Muscle of leg (tissue), 11 donors: Measurements from ENCODE around the gene SORBS2. TPM values are rescaled to one million over a fixed set of nuclear protein-coding genes. Genes with fewer than 3 reads are reported as not detected.
"Not testable (repeated sequence)": the region's sequence is repeated elsewhere in the genome, so short reads cannot be mapped to it uniquely, and the experiment has no call there.

ENCODE experiments used
- DNase-seq: peaks from one replicate; pipeline ENCODE4 v3.0.0; 2013
- H3K27ac ChIP-seq: one replicate; pipeline ENCODE4 v1.5.1; 2013; ENCODE audit warnings: mild to moderate bottlenecking, low read length, control low read depth
- H3K27me3 ChIP-seq: one replicate; pipeline ENCODE4 v1.6.1; 2013; ENCODE audit warnings: low read length; ENCODE audit not compliant: control insufficient read depth, insufficient read depth
- H3K36me3 ChIP-seq: one replicate; pipeline ENCODE4 v1.6.1; 2013; ENCODE audit warnings: low read length; ENCODE audit not compliant: control insufficient read depth, insufficient read depth
- H3K4me1 ChIP-seq: one replicate; pipeline ENCODE4 v1.6.1; 2013; ENCODE audit warnings: low read length; ENCODE audit not compliant: control insufficient read depth, insufficient read depth
- H3K4me3 ChIP-seq: one replicate; pipeline ENCODE4 v1.5.1; 2013; ENCODE audit warnings: low read length, control low read depth
- H3K9me3 ChIP-seq: replicated peaks from 2 replicates; pipeline ENCODE4 v1.6.1; 2013; ENCODE audit warnings: low read depth, low read length; ENCODE audit not compliant: control insufficient read depth
- WGBS: methylation state at CpG from one replicate; pipeline ENCODE4 v1.1.5; 2013; ENCODE audit warnings: missing lambda C conversion rate; ENCODE audit not compliant: insufficient coverage; 5-methylcytosine and 5-hydroxymethylcytosine counted together
- polyA plus RNA-seq, 8 donors: library from polyadenylated mRNA; unstranded; fragments of 120-200 nt; gene quantifications; one replicate each; pipeline versions ENCODE4 v1.2.1 to v1.2.3, GENCODE V29; 2013; ENCODE audit warnings: inconsistent platforms in 1 of 8, low replicate concordance in 1 of 8; ENCODE audit not compliant: insufficient read length in 8 of 8, insufficient read depth in 1 of 8
- total RNA-seq: library from RNA; stranded (reverse); fragments of 120-200 nt; gene quantifications from one replicate; pipeline ENCODE4 v1.2.4, GENCODE V29; 2013

SORBS2 gene
- total and polyA plus RNA-seq, 9 donors: 17.7 to 48.5 (median 36.3) TPM

DNA sequence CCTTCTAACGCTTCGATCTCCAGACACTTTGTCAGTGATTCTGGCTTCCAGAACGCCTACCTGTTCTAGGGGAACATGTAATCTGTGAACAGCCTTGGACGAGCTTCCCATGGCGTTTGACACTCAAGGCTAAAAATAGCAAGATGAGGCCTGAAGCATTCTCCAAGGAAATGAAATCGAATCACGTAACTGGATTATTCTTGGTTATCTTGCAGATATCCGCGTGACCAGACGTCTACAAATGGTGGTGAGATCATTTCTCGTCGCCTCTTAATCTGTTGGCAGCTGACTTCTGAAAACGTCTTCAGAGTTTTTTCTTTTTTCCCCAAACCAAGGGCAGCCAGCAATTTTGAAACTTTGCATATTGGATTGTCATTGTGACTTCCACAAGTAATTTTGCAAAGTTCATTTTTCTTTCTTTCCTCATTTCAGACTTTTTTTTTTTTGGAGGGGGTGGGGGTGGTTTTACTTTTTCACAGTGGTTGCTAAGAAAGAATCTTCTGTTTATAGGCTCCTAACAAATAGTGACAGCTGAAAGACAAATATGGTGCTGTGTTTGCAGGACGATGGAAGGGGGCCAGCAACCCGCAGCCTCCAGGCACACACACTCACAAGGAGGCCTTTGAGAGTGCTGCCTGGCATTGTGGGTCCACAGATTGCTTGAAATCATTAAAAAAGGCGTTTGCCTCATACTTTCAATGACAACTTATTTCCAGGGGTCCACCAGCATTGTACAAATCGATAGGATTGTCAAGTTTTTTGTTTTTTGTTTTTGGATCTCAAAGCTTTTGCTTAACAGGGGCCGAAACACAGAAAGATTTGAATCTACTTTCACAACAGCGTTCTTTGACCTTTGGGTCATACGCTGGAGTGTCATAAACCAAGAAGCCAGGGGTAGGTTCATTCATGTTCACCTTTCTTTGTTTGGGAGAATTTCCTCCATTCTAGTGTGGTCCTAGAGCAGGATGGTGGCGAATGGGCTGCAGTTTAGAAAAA is 244.3 kb downstream of the SORBS2 start:
- H3K4me1 ChIP-seq: peaks cover 47% of the 10 kb centered on the region
- 37% methylated on average over 14 of the region's 21 CpGs for WGBS
- no peak overlapping the region for H3K4me3 ChIP-seq

DNA sequence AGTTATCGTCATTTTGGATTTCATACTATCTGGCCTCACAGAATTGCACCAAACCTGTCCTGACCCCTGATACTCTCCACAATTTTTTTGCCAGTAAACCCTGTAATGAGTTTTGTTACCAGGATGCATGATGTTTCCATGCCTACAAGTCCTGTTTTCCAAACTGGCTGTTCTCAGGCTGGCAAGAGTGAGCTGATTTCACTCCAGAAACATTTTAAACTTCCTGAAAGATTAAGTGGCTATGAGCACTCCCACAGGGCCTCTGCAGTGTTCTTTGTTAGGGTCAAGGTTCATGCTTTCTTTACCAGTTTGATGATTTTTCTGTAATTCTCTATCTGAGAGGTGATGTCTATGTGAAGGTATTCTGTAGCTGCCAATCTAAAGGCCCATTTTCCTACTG is 245.0 kb downstream of the SORBS2 start:
- Histone ChIP-seq H3K4me3 (no peak overlapping the region), H3K4me1 (peaks cover 47% of the 10 kb centered on the region)
- DNase-seq: peak; percentile 90

More for the DNA sequence above, 244.3 kb downstream of the SORBS2 start:
- Histone ChIP-seq H3K36me3 (no peaks in the 10 kb centered on the region), H3K27me3 (no peaks in the 10 kb centered on the region), H3K9me3 (peaks cover 2% of the 10 kb centered on the region), H3K27ac (peak overlapping the region; percentile 96)
- peak; percentile 90 for DNase-seq

DNA sequence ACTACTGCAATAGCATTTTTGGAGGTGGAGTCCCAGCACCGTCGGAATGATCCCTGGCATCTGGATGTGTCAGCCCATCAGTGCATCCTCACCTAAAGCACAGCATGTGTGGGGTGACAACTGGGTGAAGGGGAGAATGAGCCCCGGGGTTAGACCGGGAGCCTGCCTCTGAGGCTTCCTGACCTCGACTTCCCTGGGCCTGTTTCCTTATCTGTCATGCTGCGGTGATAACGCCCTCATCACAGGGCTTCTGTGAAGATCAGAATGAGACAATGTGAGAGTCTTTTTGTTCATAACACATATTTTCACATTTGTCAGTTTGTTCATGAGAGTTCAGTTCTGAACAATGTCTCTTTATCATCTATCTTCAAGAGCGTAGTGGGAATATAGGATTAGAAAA is 245.6 kb downstream of the SORBS2 start:
- peak overlapping the region; percentile 96 for H3K27ac ChIP-seq
- H3K4me1 ChIP-seq: peaks cover 43% of the 10 kb centered on the region
- H3K27me3 ChIP-seq: no peaks in the 10 kb centered on the region
- H3K36me3 ChIP-seq: no peaks in the 10 kb centered on the region
- 60% methylated on average over 3 of the region's 8 CpGs for WGBS
- no peak overlapping the region for H3K4me3 ChIP-seq
- no peak for DNase-seq
- H3K9me3 ChIP-seq: peaks cover 2% of the 10 kb centered on the region

More for the DNA sequence above, 245.0 kb downstream of the SORBS2 start:
- peak overlapping the region; percentile 96 for H3K27ac ChIP-seq
- no CpG with 5 or more reads among the region's 1 CpG for WGBS
- H3K36me3 ChIP-seq: no peaks in the 10 kb centered on the region
- no peaks in the 10 kb centered on the region for H3K27me3 ChIP-seq
- H3K9me3 ChIP-seq: peaks cover 2% of the 10 kb centered on the region

DNA sequence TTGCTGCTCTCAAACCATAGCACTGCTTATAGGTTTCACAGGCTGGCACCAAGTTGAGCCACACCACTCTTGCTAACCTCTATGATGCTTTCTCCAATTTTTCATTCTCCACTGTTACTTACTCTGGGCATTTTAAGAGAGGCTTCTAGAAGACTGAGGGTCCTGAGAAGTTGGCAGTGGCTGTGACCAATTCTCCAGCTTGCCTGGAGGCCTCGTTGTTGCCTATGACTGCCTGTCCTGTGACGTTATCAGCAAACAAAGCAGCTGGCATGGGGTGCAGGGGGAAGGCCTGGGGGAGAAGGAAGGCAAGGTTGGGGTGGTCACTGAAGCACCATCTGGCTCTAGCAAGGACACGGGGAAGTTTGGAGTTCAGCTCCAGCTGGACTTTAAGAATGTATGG is 246.3 kb downstream of the SORBS2 start:
- no peaks in the 10 kb centered on the region for H3K27me3 ChIP-seq
- peaks cover 43% of the 10 kb centered on the region for H3K4me1 ChIP-seq
- no peaks in the 10 kb centered on the region for H3K36me3 ChIP-seq
- H3K27ac ChIP-seq: peak overlapping the region; percentile 96
- WGBS: 82% methylated on average over 2 of the region's 3 CpGs
- no peak for DNase-seq
- H3K4me3 ChIP-seq: no peak overlapping the region
- H3K9me3 ChIP-seq: peaks cover 2% of the 10 kb centered on the region

DNA sequence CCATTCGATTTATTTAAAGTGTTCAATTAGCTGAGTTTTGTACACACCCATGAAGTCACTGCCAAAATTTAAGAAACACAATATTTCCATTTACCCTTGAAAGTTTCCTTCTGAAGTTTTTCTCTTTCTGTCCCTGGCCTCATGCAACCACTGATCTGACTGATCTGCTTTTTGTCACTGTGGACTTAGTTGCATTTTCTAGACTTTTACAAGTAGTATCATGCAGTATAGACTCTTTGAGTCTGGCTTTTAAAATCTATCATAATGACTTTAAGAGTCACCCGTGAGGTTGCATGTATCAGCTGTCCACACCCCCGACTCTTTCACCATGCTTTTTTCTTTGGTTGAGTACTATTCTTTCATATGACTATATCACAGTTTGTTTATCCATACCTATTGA is 247.6 kb downstream of the SORBS2 start:
- WGBS: no CpG with 5 or more reads among the region's 3 CpGs
- H3K27ac ChIP-seq: no peak overlapping the region
- H3K4me3 ChIP-seq: no peak overlapping the region
- H3K27me3 ChIP-seq: no peaks in the 10 kb centered on the region
- no peak for DNase-seq
- H3K9me3 ChIP-seq: peaks cover 2% of the 10 kb centered on the region
- H3K4me1 ChIP-seq: peaks cover 41% of the 10 kb centered on the region
- H3K36me3 ChIP-seq: no peaks in the 10 kb centered on the region

DNA sequence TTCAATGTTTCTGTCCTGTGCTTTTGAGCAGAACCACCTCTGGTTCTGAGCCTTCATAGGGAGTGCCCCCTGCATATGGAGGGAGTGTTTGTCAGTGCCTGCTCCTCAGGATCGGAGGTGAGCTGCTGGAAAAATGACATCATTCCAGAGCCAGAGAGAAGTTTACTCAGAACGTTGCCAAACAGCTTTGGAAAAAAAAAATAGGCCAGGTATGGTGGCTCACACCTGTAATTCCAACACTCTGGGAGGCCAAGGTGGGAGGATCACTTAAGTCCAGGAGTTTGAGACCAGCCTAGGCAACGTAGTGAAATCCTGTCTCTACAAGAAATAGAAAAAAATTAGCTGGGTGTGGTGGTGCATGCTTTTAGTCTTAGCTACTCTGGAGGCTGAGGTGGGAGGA is 249.5 kb downstream of the SORBS2 start:
- Histone ChIP-seq H3K27me3 (no peaks in the 10 kb centered on the region), H3K4me3 (no peak overlapping the region), H3K4me1 (peaks cover 28% of the 10 kb centered on the region), H3K9me3 (peaks cover 2% of the 10 kb centered on the region), H3K27ac (no peak overlapping the region), H3K36me3 (no peaks in the 10 kb centered on the region)
- WGBS: 90% methylated on average over 2 of the region's 3 CpGs
- no peak for DNase-seq

DNA sequence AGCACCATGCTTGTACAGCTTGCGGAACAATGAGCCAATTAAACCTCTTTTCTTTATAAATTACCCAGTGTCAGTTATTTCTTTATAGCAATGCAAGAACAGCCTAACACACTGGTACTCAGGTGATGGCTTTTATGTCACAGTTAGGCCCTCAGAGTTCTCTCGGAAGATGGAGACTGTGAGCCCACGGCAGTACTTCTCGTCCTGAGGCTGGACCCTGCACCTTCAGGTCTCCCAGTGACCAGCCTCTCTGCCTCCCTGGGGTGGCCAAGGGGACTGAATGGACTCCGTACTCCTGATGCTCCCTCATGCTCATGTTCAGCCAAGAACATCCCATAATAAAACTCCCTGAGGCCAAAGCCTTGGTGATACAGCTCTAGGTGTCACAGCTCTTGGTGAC is 251.7 kb downstream of the SORBS2 start:
- WGBS: 94% methylated on average over 4 of the region's 5 CpGs
- H3K27ac ChIP-seq: peak overlapping the region; percentile 7
- H3K4me3 ChIP-seq: no peak overlapping the region

DNA sequence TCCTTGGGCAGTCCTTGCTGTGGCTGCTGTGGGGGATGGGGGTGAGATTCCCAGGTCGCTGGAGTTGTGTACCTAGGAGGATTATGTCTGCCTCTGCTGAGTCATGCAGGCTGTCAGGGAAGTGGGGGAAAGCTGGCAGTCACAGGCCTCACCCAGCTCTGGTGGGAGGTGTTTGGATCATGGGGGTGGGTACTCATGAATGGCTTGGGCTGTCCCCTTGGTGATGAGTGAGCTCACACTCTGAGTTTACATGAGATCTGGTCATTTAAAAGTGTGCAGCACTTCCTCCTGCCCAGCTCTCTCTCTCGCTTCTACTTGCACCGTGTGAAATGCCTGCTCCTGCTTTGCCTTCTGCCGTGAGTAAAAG is 252.1 kb downstream of the SORBS2 start:
- Histone ChIP-seq H3K36me3 (no peaks in the 10 kb centered on the region), H3K27ac (peak overlapping the region; percentile 7), H3K4me3 (no peak overlapping the region), H3K9me3 (peaks cover under 1% of the 10 kb centered on the region), H3K27me3 (no peaks in the 10 kb centered on the region), H3K4me1 (peaks cover 9% of the 10 kb centered on the region)
- WGBS: 50% methylated on average over 4 of the region's 4 CpGs
- DNase-seq: no peak

More for the DNA sequence above, 251.7 kb downstream of the SORBS2 start:
- no peak for DNase-seq
- no peaks in the 10 kb centered on the region for H3K36me3 ChIP-seq
- peaks cover 2% of the 10 kb centered on the region for H3K9me3 ChIP-seq
- peaks cover 9% of the 10 kb centered on the region for H3K4me1 ChIP-seq
- no peaks in the 10 kb centered on the region for H3K27me3 ChIP-seq

DNA sequence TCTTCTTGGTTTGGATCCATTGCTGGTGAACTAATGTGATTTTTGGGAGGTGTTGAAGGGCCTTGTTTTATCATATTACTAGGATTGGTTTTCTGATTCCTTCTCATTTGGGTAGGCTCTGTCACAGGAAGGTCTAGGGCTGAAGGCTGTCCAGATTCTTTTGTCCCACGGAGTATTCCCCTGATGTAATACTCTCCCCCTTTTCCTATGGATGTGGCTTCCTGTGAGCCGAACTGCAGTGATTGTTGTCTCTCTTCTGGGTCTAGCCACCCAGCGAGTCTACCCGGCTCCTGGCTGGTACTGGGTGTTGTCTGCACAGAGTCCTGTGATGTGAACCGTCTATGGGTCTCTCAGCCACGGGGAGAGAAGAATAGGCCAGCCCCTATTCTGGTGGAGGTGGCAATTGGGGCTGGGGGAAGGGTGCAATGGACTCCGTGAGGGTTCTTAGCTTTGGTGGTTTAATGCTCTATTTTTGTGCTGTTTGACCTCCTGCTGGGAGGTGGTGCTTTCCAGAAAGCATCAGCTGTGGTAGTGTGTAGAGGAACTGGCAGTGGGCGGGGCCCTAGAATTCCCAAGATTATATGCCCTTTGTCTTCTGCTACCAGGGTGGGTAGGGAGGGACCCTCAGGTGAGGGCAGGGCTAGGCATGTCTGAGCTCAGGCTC is 252.6 kb downstream of the SORBS2 start:
- not testable (repeated sequence) for H3K27ac ChIP-seq

DNA sequence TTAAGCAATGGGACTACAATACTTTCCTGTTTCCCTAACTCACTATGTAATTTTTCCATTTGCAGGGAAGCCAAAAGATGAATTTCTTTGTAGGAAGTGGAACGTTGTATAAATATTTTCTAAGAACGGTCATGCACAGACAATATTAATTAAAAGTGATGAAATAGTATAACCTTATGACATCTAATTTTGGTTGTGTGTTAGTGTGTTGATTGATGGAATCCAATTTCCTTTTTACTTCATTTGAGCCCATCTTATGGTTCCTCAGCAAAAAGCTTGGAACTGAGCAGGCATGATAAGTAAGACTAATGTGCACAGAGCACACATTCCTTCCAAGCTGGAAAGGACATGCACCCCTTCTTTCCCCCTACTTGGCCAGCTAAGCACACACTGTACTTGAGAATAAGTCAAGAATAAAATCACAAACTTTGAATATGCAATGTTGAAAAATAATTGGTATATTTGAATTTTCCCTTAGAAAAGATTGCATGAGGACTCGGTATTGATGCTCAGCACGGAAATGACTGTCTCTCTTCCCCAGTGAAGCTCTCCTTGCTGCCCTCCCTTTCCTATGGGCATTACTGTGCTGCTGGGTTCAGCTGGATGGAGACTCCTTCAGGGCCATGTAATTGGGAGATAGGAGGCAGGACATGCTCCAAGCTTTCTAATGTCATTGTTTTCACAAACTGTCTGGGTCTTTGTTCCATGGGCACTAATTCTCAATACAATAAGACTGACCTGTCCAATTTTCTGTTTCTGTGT is 257.4 kb downstream of the SORBS2 start:
- H3K36me3 ChIP-seq: no peaks in the 10 kb centered on the region
- H3K27ac ChIP-seq: no peak overlapping the region
- H3K4me1 ChIP-seq: peaks cover 3% of the 10 kb centered on the region
- DNase-seq: peak; percentile 80
- H3K4me3 ChIP-seq: no peak overlapping the region
- H3K9me3 ChIP-seq: no peaks in the 10 kb centered on the region
- no CpG with 5 or more reads among the region's 4 CpGs for WGBS
- H3K27me3 ChIP-seq: no peaks in the 10 kb centered on the region

More for the DNA sequence above, 252.6 kb downstream of the SORBS2 start:
- H3K27me3 ChIP-seq, H3K4me1 ChIP-seq, DNase-seq, H3K4me3 ChIP-seq, H3K36me3 ChIP-seq, H3K9me3 ChIP-seq: not testable (repeated sequence)
- WGBS: 63% methylated on average over 8 of the region's 8 CpGs
